ENCODE measurements around the gene MED12L. TPM values are rescaled to one million over a fixed set of nuclear protein-coding genes. Genes with fewer than 3 reads are reported as not detected.

Gene MED12L
- total and polyA plus RNA-seq, 2 donors (not counting 1 experiment from before 2014, with no cell fraction given): 0.94 to 4.3 TPM

DNA sequence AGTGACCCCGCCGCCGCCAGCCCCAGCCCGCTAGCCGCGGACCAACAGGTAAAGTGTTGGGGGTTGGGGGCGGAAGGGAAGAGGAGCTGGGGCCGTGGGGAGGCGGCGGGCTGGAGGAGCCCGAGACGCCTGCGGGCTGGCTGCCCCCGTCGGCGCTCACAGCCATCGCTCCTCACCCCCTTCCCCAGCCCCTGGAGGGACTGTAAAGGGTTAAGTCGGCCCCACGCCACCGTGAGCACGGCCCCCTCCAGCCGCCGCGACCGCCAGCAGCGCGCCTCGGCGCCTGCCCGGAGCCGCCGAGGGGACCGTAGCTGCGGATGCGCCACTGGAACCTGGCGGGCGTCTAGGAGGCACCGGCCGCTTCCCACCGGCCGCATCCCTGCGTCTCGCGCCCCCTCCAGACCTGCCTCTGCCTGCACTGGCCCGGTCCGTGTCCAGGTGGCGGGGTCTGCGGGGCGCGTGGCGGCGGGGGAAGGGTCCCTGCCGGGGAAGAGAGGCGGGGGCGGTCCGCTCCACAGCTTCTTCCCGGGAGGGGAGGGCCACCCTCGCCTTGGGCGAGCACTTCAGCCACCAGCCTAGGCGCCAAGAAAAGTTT is 522 bp downstream of the MED12L start:
- H3K27me3 ChIP-seq (ENCODE audit: control insufficient read depth, insufficient read depth, low read length): peaks cover 30% of the 10 kb centered on the region
- H3K79me2 ChIP-seq (ENCODE audit: control insufficient read depth, insufficient read depth, low read length): no peaks in the 10 kb centered on the region
- H3K36me3 ChIP-seq (ENCODE audit: control insufficient read depth, insufficient read depth, low read length): no peaks in the 10 kb centered on the region
- H3K4me3 ChIP-seq (replicated peaks in 1 of 4; ENCODE audit: control extremely low read depth in 1 of 4, insufficient read depth in 1 of 4, low read depth in 3 of 4, low read length in 4 of 4): peak overlapping the region; percentile 42 to 63 (median 46)
- no peak overlapping the region for H3K27ac ChIP-seq (ENCODE audit: insufficient read depth, low read length)
- no peaks in the 10 kb centered on the region for H3K9me3 ChIP-seq (ENCODE audit: control insufficient read depth, insufficient read depth, low read depth, low read length)
- peak in 1 of 2 donors; percentile 30 for DNase-seq (ENCODE audit: low read depth in 2 of 2)
- H2AFZ ChIP-seq (ENCODE audit: low read length): no peak overlapping the region
- TF ChIP-seq, protein P1, sequence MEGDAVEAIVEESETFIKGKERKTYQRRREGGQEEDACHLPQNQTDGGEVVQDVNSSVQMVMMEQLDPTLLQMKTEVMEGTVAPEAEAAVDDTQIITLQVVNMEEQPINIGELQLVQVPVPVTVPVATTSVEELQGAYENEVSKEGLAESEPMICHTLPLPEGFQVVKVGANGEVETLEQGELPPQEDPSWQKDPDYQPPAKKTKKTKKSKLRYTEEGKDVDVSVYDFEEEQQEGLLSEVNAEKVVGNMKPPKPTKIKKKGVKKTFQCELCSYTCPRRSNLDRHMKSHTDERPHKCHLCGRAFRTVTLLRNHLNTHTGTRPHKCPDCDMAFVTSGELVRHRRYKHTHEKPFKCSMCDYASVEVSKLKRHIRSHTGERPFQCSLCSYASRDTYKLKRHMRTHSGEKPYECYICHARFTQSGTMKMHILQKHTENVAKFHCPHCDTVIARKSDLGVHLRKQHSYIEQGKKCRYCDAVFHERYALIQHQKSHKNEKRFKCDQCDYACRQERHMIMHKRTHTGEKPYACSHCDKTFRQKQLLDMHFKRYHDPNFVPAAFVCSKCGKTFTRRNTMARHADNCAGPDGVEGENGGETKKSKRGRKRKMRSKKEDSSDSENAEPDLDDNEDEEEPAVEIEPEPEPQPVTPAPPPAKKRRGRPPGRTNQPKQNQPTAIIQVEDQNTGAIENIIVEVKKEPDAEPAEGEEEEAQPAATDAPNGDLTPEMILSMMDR (conservative IDR thresholded peaks at IDR 0.05 in 1 of 2, IDR thresholded peaks at IDR 0.05 in 1 of 2; ENCODE audit: low read depth in 1 of 2, low read length in 2 of 2): no peak
- no peak for TF ChIP-seq EZH2 (IDR thresholded peaks at IDR 0.05; ENCODE audit: low read length, missing control alignments)
- H4K20me1 ChIP-seq (ENCODE audit: control insufficient read depth, extremely low read depth, insufficient read depth, low read length): no peaks in the 10 kb centered on the region
- H3K4me2 ChIP-seq (ENCODE audit: extremely low read depth, insufficient read depth, low read length): peak overlapping the region; percentile 71
- no peak overlapping the region for H3K9ac ChIP-seq (ENCODE audit: insufficient read depth, low read length)
- H3K4me1 ChIP-seq (ENCODE audit: control insufficient read depth, extremely low read depth, insufficient read depth, low read length): no peaks in the 10 kb centered on the region

DNA sequence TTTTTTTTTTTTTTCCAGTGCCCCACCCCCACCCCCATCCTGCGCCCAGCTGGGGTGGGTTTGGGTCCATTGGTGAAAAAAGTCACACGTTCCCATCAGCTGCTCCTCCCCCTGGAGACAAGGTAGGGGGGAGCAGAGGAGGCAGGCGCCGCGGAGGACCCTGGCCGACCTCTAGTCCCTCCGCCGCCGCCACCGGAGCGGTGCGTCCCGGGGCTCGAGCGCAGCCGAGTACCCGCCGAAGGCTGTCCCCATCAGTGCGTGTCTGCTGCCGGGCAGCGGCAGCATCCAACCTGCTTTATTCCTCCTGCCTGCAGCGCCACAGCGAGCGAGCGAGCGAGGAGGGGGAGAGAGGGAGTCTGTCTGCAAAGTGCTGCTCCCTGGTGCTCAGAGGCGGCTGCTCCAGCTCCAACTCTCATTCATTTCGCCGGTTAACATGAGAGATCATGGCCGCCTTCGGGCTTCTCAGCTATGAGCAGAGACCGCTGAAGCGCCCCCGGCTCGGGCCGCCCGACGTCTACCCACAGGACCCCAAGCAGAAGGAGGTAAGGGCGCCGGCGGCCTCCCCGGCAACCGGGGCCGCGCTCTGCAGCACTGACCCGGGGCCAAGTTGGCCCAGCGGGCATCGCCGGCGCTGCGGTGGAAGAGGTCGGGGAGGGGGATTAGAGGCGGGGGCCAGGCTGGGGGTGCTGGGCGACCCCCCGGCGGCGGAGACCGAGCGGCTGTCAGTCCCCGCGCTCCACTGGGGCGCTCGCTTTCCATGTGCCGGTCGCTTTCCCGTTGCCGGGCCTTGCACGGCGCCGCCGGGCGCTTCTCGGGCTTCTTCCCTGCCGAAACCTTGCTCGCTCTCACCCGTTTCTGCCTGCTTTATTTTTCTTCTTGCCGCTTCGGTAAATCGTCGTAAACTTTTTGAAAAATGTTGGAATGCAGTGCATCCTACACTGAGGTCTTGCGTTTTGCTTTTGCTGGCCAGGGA is 1.3 kb downstream of the MED12L start:
- Histone ChIP-seq H3K79me2 (ENCODE audit: control insufficient read depth, insufficient read depth, low read length) (no peaks in the 10 kb centered on the region), H3K9me3 (ENCODE audit: control insufficient read depth, insufficient read depth, low read depth, low read length) (no peaks in the 10 kb centered on the region), H3K27me3 (ENCODE audit: control insufficient read depth, insufficient read depth, low read length) (peaks cover 30% of the 10 kb centered on the region), H3K36me3 (ENCODE audit: control insufficient read depth, insufficient read depth, low read length) (no peaks in the 10 kb centered on the region), H4K20me1 (ENCODE audit: control insufficient read depth, extremely low read depth, insufficient read depth, low read length) (no peaks in the 10 kb centered on the region), H3K9ac (ENCODE audit: insufficient read depth, low read length) (no peak overlapping the region), H3K4me2 (ENCODE audit: extremely low read depth, insufficient read depth, low read length) (peak overlapping the region; percentile 71), H3K4me1 (ENCODE audit: control insufficient read depth, extremely low read depth, insufficient read depth, low read length) (no peaks in the 10 kb centered on the region), H2AFZ (ENCODE audit: low read length) (peak overlapping the region; percentile 6), H3K27ac (ENCODE audit: insufficient read depth, low read length) (no peak overlapping the region), H3K4me3 (replicated peaks in 1 of 4; ENCODE audit: control extremely low read depth in 1 of 4, insufficient read depth in 1 of 4, low read depth in 3 of 4, low read length in 4 of 4) (peak overlapping the region; percentile 41 to 63 (median 46))
- DNase-seq (ENCODE audit: low read depth in 2 of 2): peak; percentile 84 to 93
- TF ChIP-seq, protein P1 (conservative IDR thresholded peaks at IDR 0.05 in 1 of 2, IDR thresholded peaks at IDR 0.05 in 1 of 2; ENCODE audit: low read depth in 1 of 2, low read length in 2 of 2): peak; percentile 61 to 70
- TF ChIP-seq EZH2 (IDR thresholded peaks at IDR 0.05; ENCODE audit: low read length, missing control alignments): peak; percentile 90

DNA sequence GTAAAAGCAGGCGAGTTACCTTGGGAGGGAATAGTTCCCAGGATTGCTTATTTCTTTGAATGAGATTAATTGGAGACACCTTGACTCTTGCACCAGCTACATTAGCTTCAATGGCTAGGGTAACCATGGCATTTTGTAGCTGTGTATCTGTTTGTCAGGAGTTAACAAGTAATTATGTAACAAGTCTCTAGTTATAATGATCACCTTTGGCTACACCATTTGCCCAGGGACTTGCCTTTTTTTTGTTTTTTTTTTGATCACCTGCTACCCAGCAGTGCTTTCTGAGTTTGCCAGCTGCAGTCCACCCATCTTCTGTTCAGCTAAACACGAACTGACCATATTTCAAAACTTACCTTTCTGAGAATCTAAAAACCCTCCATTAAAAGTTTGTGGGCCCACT is 2.2 kb downstream of the MED12L start:
- Histone ChIP-seq H3K9me3 (ENCODE audit: control insufficient read depth, insufficient read depth, low read depth, low read length) (no peaks in the 10 kb centered on the region), H3K4me2 (ENCODE audit: extremely low read depth, insufficient read depth, low read length) (no peak overlapping the region)
- TF ChIP-seq EZH2 (IDR thresholded peaks at IDR 0.05; ENCODE audit: low read length, missing control alignments): peak; percentile 33
- TF ChIP-seq, protein P1 (conservative IDR thresholded peaks at IDR 0.05 in 1 of 2, IDR thresholded peaks at IDR 0.05 in 1 of 2; ENCODE audit: low read depth in 1 of 2, low read length in 2 of 2): no peak

More for the DNA sequence above, 2.2 kb downstream of the MED12L start:
- Histone ChIP-seq H3K4me1 (ENCODE audit: control insufficient read depth, extremely low read depth, insufficient read depth, low read length) (no peaks in the 10 kb centered on the region), H3K27ac (ENCODE audit: insufficient read depth, low read length) (no peak overlapping the region), H3K9ac (ENCODE audit: insufficient read depth, low read length) (no peak overlapping the region), H2AFZ (ENCODE audit: low read length) (no peak overlapping the region), H3K27me3 (ENCODE audit: control insufficient read depth, insufficient read depth, low read length) (peaks cover 24% of the 10 kb centered on the region), H3K36me3 (ENCODE audit: control insufficient read depth, insufficient read depth, low read length) (no peaks in the 10 kb centered on the region), H4K20me1 (ENCODE audit: control insufficient read depth, extremely low read depth, insufficient read depth, low read length) (no peaks in the 10 kb centered on the region), H3K4me3 (replicated peaks in 1 of 4; ENCODE audit: control extremely low read depth in 1 of 4, insufficient read depth in 1 of 4, low read depth in 3 of 4, low read length in 4 of 4) (no peak overlapping the region), H3K79me2 (ENCODE audit: control insufficient read depth, insufficient read depth, low read length) (no peaks in the 10 kb centered on the region)
- DNase-seq (ENCODE audit: low read depth in 2 of 2): no peak

All from fibroblast of lung (primary cell).